Measurements from ENCODE around the gene TRAF3.

The TRAF3 gene

GRCh38 chr14:102817942-102818940 lies 41.0 kb downstream of the TRAF3 start:
- Histone ChIP-seq H3K79me2 (ENCODE audit: insufficient read depth, low read depth) (peaks cover 92% of the 10 kb centered on the region), H3K4me1 (ENCODE audit: low read depth, poor library complexity, severe bottlenecking) (peaks cover 77% of the 10 kb centered on the region), H4K20me1 (ENCODE audit: insufficient read depth) (no peaks in the 10 kb centered on the region), H3K27ac (peak overlapping the region; percentile 85), H3K4me3 (IDR thresholded peaks at IDR 0.05; ENCODE audit: insufficient read depth, low read depth, low read length) (no peak overlapping the region), H3K4me2 (peak overlapping the region; percentile 87), H3K27me3 (ENCODE audit: insufficient read depth, low read depth) (no peaks in the 10 kb centered on the region), H3K9ac (no peak overlapping the region), H2AFZ (ENCODE audit: low read depth) (no peak overlapping the region), H3K36me3 (ENCODE audit: insufficient read depth) (no peaks in the 10 kb centered on the region)
- TF ChIP-seq CTCF (conservative IDR thresholded peaks at IDR 0.05; ENCODE audit: low read depth, low read length) = no peak

- no peak overlapping the region for H3K4me3 ChIP-seq (IDR thresholded peaks at IDR 0.05; ENCODE audit: insufficient read depth, low read depth, low read length)
Observed at GRCh38 chr14:102819176-102819628, 42.0 kb downstream of the TRAF3 start.

GRCh38 chr14:102819747-102820330 lies 42.6 kb downstream of the TRAF3 start:
- H3K27ac ChIP-seq = peak overlapping the region; percentile 85
- H4K20me1 ChIP-seq (ENCODE audit: insufficient read depth) = no peaks in the 10 kb centered on the region
- H3K79me2 ChIP-seq (ENCODE audit: insufficient read depth, low read depth) = peaks cover 92% of the 10 kb centered on the region

More at GRCh38 chr14:102819176-102819628, 42.0 kb downstream of the TRAF3 start:
- Histone ChIP-seq H3K79me2 (ENCODE audit: insufficient read depth, low read depth) (peaks cover 92% of the 10 kb centered on the region), H3K4me2 (peak overlapping the region; percentile 87), H3K27ac (peak overlapping the region; percentile 85), H3K36me3 (ENCODE audit: insufficient read depth) (no peaks in the 10 kb centered on the region), H3K4me1 (ENCODE audit: low read depth, poor library complexity, severe bottlenecking) (peaks cover 70% of the 10 kb centered on the region), H3K9ac (peak overlapping the region; percentile 58; the same call in 1 of the 2 replicates), H3K27me3 (ENCODE audit: insufficient read depth, low read depth) (no peaks in the 10 kb centered on the region), H4K20me1 (ENCODE audit: insufficient read depth) (no peaks in the 10 kb centered on the region), H2AFZ (ENCODE audit: low read depth) (no peak overlapping the region)
- TF ChIP-seq CTCF (conservative IDR thresholded peaks at IDR 0.05; ENCODE audit: low read depth, low read length) = no peak

More at GRCh38 chr14:102819747-102820330, 42.6 kb downstream of the TRAF3 start:
- H3K9ac ChIP-seq = peak overlapping the region; percentile 58; the same call in 1 of the 2 replicates
- no peak overlapping the region for H3K4me3 ChIP-seq (IDR thresholded peaks at IDR 0.05; ENCODE audit: insufficient read depth, low read depth, low read length)
- TF ChIP-seq CTCF (conservative IDR thresholded peaks at IDR 0.05; ENCODE audit: low read depth, low read length) = no peak
- H3K4me2 ChIP-seq = peak overlapping the region; percentile 87
- H2AFZ ChIP-seq (ENCODE audit: low read depth) = no peak overlapping the region
- H3K36me3 ChIP-seq (ENCODE audit: insufficient read depth) = no peaks in the 10 kb centered on the region
- H3K27me3 ChIP-seq (ENCODE audit: insufficient read depth, low read depth) = no peaks in the 10 kb centered on the region
- peaks cover 67% of the 10 kb centered on the region for H3K4me1 ChIP-seq (ENCODE audit: low read depth, poor library complexity, severe bottlenecking)
